Esophagus muscularis mucosa (tissue), 4 donors: ENCODE measurements around the gene PPA2.

Experiments
- CTCF ChIP-seq, 3 experiments: fragments of 200-600 bp in 2 of 3; fragments of 450-650 bp in 1 of 3; sonication (generic) in 2 of 3; IDR thresholded peaks; one replicate each; pipeline ENCODE4 v1.5.1; 2017 to 2019; ENCODE audit warnings: antibody characterized with exemption in 3 of 3, mild to moderate bottlenecking in 2 of 3, moderate library complexity in 1 of 3
- EP300 ChIP-seq: sonication (generic); formaldehyde crosslinking; IDR thresholded peaks from one replicate; pipeline ENCODE4 v1.6.1; 2017; ENCODE audit warnings: antibody characterized with exemption
- POLR2A ChIP-seq: fragments of 450-650 bp; IDR thresholded peaks from one replicate; pipeline ENCODE4 v1.6.1; 2017; ENCODE audit warnings: antibody characterized with exemption, moderate library complexity, mild to moderate bottlenecking, low read depth
- POLR2AphosphoS5 ChIP-seq, 2 donors: sonication (generic); formaldehyde crosslinking; IDR thresholded peaks; one replicate each; pipeline ENCODE4 v1.6.1; 2017; ENCODE audit warnings: antibody characterized with exemption in 2 of 2

- no peak for TF ChIP-seq CTCF (IDR thresholded peaks at IDR 0.05)
- TF ChIP-seq EP300, result no peak
- no peak for TF ChIP-seq POLR2A
- TF ChIP-seq POLR2AphosphoS5 (IDR thresholded peaks at IDR 0.05), result no peak
These were observed 74.2 kb downstream of the PPA2 start for GRCh38 chr4:105399532-105400161.
